GM12891 (cell line): ENCODE measurements around the gene NFATC1.

ENCODE experiments used
- DNase-seq: peaks from one replicate; pipeline ENCODE4 v3.0.0; 2011; ENCODE audit warnings: low spot score; ENCODE audit not compliant: insufficient read length
- FAIRE-seq: peaks from 2 replicates; lab custom pipeline; 2011; peaks lifted over from hg19 to GRCh38; lab: Jason Lieb, UNC
- PAX5 ChIP-seq: IDR thresholded peaks from 2 replicates; pipeline ENCODE4 v1.6.1; 2011; ENCODE audit warnings: low read length, moderate library complexity, mild to moderate bottlenecking; ENCODE audit not compliant: insufficient read depth, severe bottlenecking
- POLR2A ChIP-seq: IDR thresholded peaks from 2 replicates; pipeline ENCODE4 v1.6.1; 2011; ENCODE audit warnings: low read depth, low read length, control low read depth
- POLR2AphosphoS5 ChIP-seq: IDR thresholded peaks from 2 replicates; pipeline ENCODE4 v1.6.1; 2011; ENCODE audit warnings: low read depth, low read length, control low read depth
- POU2F2 ChIP-seq: IDR thresholded peaks from 2 replicates; pipeline ENCODE4 v1.6.1; 2011; ENCODE audit warnings: low read depth, mild to moderate bottlenecking, control low read depth, low read length, moderate library complexity
- SPI1 ChIP-seq: IDR thresholded peaks from 2 replicates; pipeline ENCODE4 v1.6.1; 2011; ENCODE audit warnings: low read depth, low read length, control low read depth
- TAF1 ChIP-seq: IDR thresholded peaks from 2 replicates; pipeline ENCODE4 v1.6.1; 2011; ENCODE audit warnings: low read depth, low read length, control low read depth

The NFATC1 gene

GRCh38 chr18:79361766-79362522 is 33.8 kb upstream of the NFATC1 start:
- no peak for DNase-seq
- TF ChIP-seq SPI1 (no peak), PAX5 (no peak), POLR2A (no peak), POU2F2 (no peak), POLR2AphosphoS5 (no peak), TAF1 (no peak)
- FAIRE-seq, result no peak

GRCh38 chr18:79365701-79366100 is 30.0 kb upstream of the NFATC1 start:
- FAIRE-seq (no peak), DNase-seq (no peak)
- TF ChIP-seq POLR2AphosphoS5, result no peak

- FAIRE-seq, result no peak
- TF ChIP-seq POLR2AphosphoS5, result no peak
- TF ChIP-seq POLR2A, result no peak
- no peak for TF ChIP-seq PAX5
- TF ChIP-seq TAF1, result no peak
- TF ChIP-seq POU2F2, result no peak
- DNase-seq, result no peak
Observed at GRCh38 chr18:79366177-79367094, 29.3 kb upstream of the NFATC1 start.

GRCh38 chr18:79367480-79367879 is 28.2 kb upstream of the NFATC1 start:
- no peak for FAIRE-seq
- TF ChIP-seq POLR2A, result no peak
- no peak for TF ChIP-seq SPI1
- TF ChIP-seq POU2F2, result no peak
- no peak for TF ChIP-seq TAF1
- no peak for TF ChIP-seq POLR2AphosphoS5
- TF ChIP-seq PAX5, result no peak
- no peak for DNase-seq

- TF ChIP-seq POU2F2 (no peak), SPI1 (no peak), PAX5 (no peak), POLR2AphosphoS5 (no peak), POLR2A (no peak), TAF1 (no peak)
- FAIRE-seq (no peak), DNase-seq (no peak)
Observed at GRCh38 chr18:79367989-79368388, 27.7 kb upstream of the NFATC1 start.

GRCh38 chr18:79368681-79369080 is 27.0 kb upstream of the NFATC1 start:
- FAIRE-seq, result peak; percentile 48
- no peak for DNase-seq

GRCh38 chr18:79371561-79372121 is 24.1 kb upstream of the NFATC1 start:
- TF ChIP-seq TAF1 (no peak), POLR2A (0 out of 2 replicates have a peak, but pooled peaks have one; percentile 36), POLR2AphosphoS5 (0 out of 2 replicates have a peak, but pooled peaks have one; percentile 45)
- FAIRE-seq (peak; percentile 81), DNase-seq (no peak)

More at GRCh38 chr18:79368681-79369080, 27.0 kb upstream of the NFATC1 start:
- TF ChIP-seq TAF1, result no peak
- TF ChIP-seq SPI1, result no peak
- TF ChIP-seq POU2F2, result no peak
- TF ChIP-seq PAX5, result no peak
- no peak for TF ChIP-seq POLR2A
- TF ChIP-seq POLR2AphosphoS5, result no peak

GRCh38 chr18:79372461-79372860 is 23.3 kb upstream of the NFATC1 start:
- TF ChIP-seq TAF1, result no peak
- no peak for TF ChIP-seq SPI1
- no peak for TF ChIP-seq POU2F2
- TF ChIP-seq POLR2A, result no peak
- TF ChIP-seq PAX5, result no peak
- no peak for TF ChIP-seq POLR2AphosphoS5
- DNase-seq, result no peak

GRCh38 chr18:79372991-79373390 is 22.7 kb upstream of the NFATC1 start:
- FAIRE-seq, result no peak
- TF ChIP-seq POU2F2 (no peak), SPI1 (no peak), POLR2AphosphoS5 (no peak), TAF1 (no peak), POLR2A (no peak), PAX5 (no peak)
- no peak for DNase-seq

More at GRCh38 chr18:79372461-79372860, 23.3 kb upstream of the NFATC1 start:
- FAIRE-seq, result no peak
